Osteoblast (primary cell): ENCODE measurements around the gene PEDS1. TPM values are rescaled to one million over a fixed set of nuclear protein-coding genes. Genes with fewer than 3 reads are reported as not detected.
A peak's percentile ranks its signal among the peaks of the same experiment; 100 is the strongest.

Experiments used
- DNase-seq: peaks from one replicate; pipeline ENCODE4 v3.0.0; 2011; ENCODE audit warnings: low spot score, mixed read lengths; ENCODE audit not compliant: insufficient read length; ENCODE audit errors: missing footprints
- H2AFZ ChIP-seq: 2 replicates; pipeline ENCODE4 v1.6.0; 2011; ENCODE audit warnings: mild to moderate bottlenecking, low read length
- H3K27ac ChIP-seq: 2 replicates; pipeline ENCODE4 v1.5.1; 2011; ENCODE audit warnings: mild to moderate bottlenecking, low read depth, low read length, moderate library complexity
- H3K27me3 ChIP-seq: 2 replicates; pipeline ENCODE4 v1.6.0; 2012; ENCODE audit warnings: mild to moderate bottlenecking, control low read depth, inconsistent platforms, low read length, moderate library complexity; ENCODE audit not compliant: insufficient read depth
- H3K36me3 ChIP-seq: 2 replicates; pipeline ENCODE4 v1.5.1; 2011; ENCODE audit warnings: mild to moderate bottlenecking, low read length, control low read depth, moderate library complexity; ENCODE audit not compliant: insufficient read depth
- H3K4me1 ChIP-seq: 2 replicates; pipeline ENCODE4 v1.5.1; 2011; ENCODE audit warnings: mild to moderate bottlenecking, low read length, control low read depth, moderate library complexity; ENCODE audit not compliant: insufficient read depth
- H3K4me2 ChIP-seq: 2 replicates; pipeline ENCODE4 v1.6.0; 2011; ENCODE audit warnings: mild to moderate bottlenecking, low read length; ENCODE audit not compliant: insufficient read depth
- H3K4me3 ChIP-seq: fragments of 200-600 bp; sonication (generic); 3 replicates; pipeline ENCODE4 v1.5.1; 2012; ENCODE audit warnings: mild to moderate bottlenecking, low read length, inconsistent platforms; ENCODE audit not compliant: insufficient read depth
- H3K79me2 ChIP-seq: 2 replicates; pipeline ENCODE4 v1.6.0; 2012; ENCODE audit warnings: mild to moderate bottlenecking, low read length, control low read depth, inconsistent platforms; ENCODE audit not compliant: insufficient read depth
- H3K9me3 ChIP-seq: 2 replicates; pipeline ENCODE4 v1.5.1; 2011; ENCODE audit warnings: low read depth, low read length, control low read depth
- H4K20me1 ChIP-seq: 2 replicates; pipeline ENCODE4 v1.6.0; 2012; ENCODE audit warnings: mild to moderate bottlenecking, low read length, control low read depth; ENCODE audit not compliant: insufficient read depth
- CTCF ChIP-seq: IDR thresholded peaks from 2 replicates; pipeline ENCODE4 v1.5.1; 2011; ENCODE audit warnings: mild to moderate bottlenecking, low read depth, low read length, moderate library complexity; ENCODE audit errors: extremely low read depth
- total RNA-seq: library from RNA; depleted of rRNA; stranded (reverse); fragments of >200 nt; gene quantifications from 2 replicates; pipeline ENCODE4 v1.2.3, GENCODE V29; 2012

PEDS1 gene
- total RNA-seq, 1 donor, result 37.6 TPM

- peak within 1 kb of the TSS; percentile 90 for H3K27ac ChIP-seq
- no peaks in the 10 kb centered on the region for H3K9me3 ChIP-seq
- H3K4me3 ChIP-seq, result peak within 1 kb of the TSS; percentile 90
- no peaks in the 10 kb centered on the region for H3K27me3 ChIP-seq
- peak; percentile 98 for DNase-seq
- H4K20me1 ChIP-seq, result peaks cover 46% of the 10 kb centered on the region
- peaks cover 10% of the 10 kb centered on the region for H3K36me3 ChIP-seq
- H2AFZ ChIP-seq, result peak within 1 kb of the TSS; percentile 89
- peak within 1 kb of the TSS; percentile 98 for H3K4me2 ChIP-seq
- peaks cover 66% of the 10 kb centered on the region for H3K79me2 ChIP-seq
- H3K4me1 ChIP-seq, result peaks cover 60% of the 10 kb centered on the region
- TF ChIP-seq CTCF, result peak; percentile 36
These were observed 40.8 kb downstream of the PEDS1 start, which contains the start of gene UBE2V1 for GRCh38 chr20:50112512-50113419. TSS of gene UBE2V1 (minus strand) at chr20:50113150. CDS start at chr20:50113128, 22 bp downstream.

GRCh38 chr20:50111829-50112495 lies 41.6 kb downstream of the PEDS1 start:
- H3K4me2 ChIP-seq, result peak overlapping the region; percentile 98
- H3K36me3 ChIP-seq, result peaks cover 15% of the 10 kb centered on the region
- no peak for TF ChIP-seq CTCF
- DNase-seq, result no peak
- H3K27ac ChIP-seq, result peak overlapping the region; percentile 90
- no peak overlapping the region for H2AFZ ChIP-seq
- H3K79me2 ChIP-seq, result peaks cover 74% of the 10 kb centered on the region
- no peaks in the 10 kb centered on the region for H3K9me3 ChIP-seq
- no peaks in the 10 kb centered on the region for H3K27me3 ChIP-seq
- H4K20me1 ChIP-seq, result peaks cover 54% of the 10 kb centered on the region
- H3K4me1 ChIP-seq, result peaks cover 62% of the 10 kb centered on the region
- H3K4me3 ChIP-seq, result peak overlapping the region; percentile 90

GRCh38 chr20:50111120-50111828 lies 42.2 kb downstream of the PEDS1 start:
- no peak for TF ChIP-seq CTCF
- Histone ChIP-seq H3K27ac (peak overlapping the region; percentile 90), H3K36me3 (peaks cover 15% of the 10 kb centered on the region), H3K4me1 (peaks cover 60% of the 10 kb centered on the region), H3K79me2 (peaks cover 81% of the 10 kb centered on the region), H2AFZ (no peak overlapping the region), H3K4me2 (peak overlapping the region; percentile 98), H4K20me1 (peaks cover 56% of the 10 kb centered on the region), H3K9me3 (no peaks in the 10 kb centered on the region), H3K27me3 (no peaks in the 10 kb centered on the region), H3K4me3 (peak overlapping the region; percentile 90)
- peak; percentile 85 for DNase-seq
